Measurements from ENCODE around the gene DSCAM. TPM values are rescaled to one million over a fixed set of nuclear protein-coding genes. Genes with fewer than 3 reads are reported as not detected.
"Not testable (repeated sequence)": the region's sequence is repeated elsewhere in the genome, so short reads cannot be mapped to it uniquely, and the experiment has no call there.

Gene DSCAM
- total RNA-seq, 1 donor: not detected

DNA sequence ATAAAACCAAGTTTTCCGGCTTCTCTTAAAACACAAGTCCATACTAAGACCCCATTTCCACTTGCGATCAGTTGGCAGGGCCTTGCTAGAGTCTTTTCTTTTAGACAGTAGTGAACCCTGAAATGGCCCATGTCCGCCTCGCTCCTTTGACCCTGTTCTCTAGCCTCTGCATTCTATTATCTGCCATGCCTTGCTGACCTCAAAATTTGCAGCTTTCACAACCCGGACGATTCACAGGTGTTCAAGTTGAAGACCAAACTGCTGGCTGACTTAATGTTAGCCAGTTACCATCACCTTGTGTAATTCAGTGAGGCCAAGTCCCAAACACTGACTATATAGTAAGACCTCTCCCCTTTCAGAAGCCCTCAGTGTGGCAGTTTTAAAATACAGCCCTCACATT lies 805.5 kb downstream of the DSCAM start:
- DNase-seq (ENCODE audit: low read depth): no peak
- TF ChIP-seq CTCF (IDR thresholded peaks at IDR 0.05; ENCODE audit: insufficient read depth, low read length): no peak
- no peak overlapping the region for H3K4me3 ChIP-seq (ENCODE audit: low read depth, low read length)

- DNase-seq (ENCODE audit: low read depth); H3K4me3 ChIP-seq (ENCODE audit: low read depth, low read length): not testable (repeated sequence)
Measured at GRCh38 chr21:40033156-40033782, 813.7 kb downstream of the DSCAM start.

DNA sequence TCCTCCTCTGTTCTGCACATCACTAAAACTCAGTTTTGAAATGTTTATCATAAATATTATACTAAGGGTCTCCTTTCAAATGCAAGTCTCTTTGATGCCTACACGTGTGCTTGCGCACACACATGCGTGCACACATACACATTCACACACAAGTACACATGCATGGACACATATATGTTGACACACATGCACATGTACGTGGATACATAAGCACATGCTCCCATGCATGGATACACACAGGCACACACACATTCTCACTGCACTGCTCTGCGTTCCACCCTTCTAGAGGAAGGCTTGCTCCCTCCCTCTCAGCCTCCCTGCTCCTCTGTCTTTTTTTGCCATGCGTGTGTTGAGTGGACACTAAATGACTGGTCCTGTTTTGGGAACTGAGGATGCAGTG lies 817.1 kb downstream of the DSCAM start:
- no peak for DNase-seq (ENCODE audit: low read depth)
- no peak for TF ChIP-seq CTCF (IDR thresholded peaks at IDR 0.05; ENCODE audit: insufficient read depth, low read length)
- H3K4me3 ChIP-seq (ENCODE audit: low read depth, low read length): no peak overlapping the region

DNA sequence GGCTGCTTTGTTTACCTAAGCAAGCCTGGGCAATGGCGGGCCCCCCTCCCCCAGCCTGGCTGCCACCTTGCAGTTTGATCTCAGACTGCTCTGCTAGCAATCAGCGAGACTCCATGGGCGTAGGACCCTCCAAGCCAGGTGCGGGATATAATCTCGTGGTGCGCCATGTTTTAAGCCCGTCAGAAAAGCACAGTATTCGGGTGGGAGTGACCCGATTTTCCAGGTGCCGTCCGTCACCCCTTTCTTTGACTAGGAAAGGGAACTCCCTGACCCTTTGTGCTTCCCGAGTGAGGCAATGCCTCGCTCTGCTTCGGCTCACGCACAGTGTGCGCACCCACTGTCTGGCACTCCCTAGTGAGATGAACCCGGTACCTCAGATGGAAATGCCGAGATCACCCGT lies 818.6 kb downstream of the DSCAM start:
- not testable (repeated sequence) for H3K4me3 ChIP-seq (ENCODE audit: low read depth, low read length); DNase-seq (ENCODE audit: low read depth)

GRCh38 chr21:40021558-40022351 lies 825.2 kb downstream of the DSCAM start:
- DNase-seq (ENCODE audit: low read depth): no peak
- no peak for TF ChIP-seq CTCF (IDR thresholded peaks at IDR 0.05; ENCODE audit: insufficient read depth, low read length)
- H3K4me3 ChIP-seq (ENCODE audit: low read depth, low read length): no peak overlapping the region

DNA sequence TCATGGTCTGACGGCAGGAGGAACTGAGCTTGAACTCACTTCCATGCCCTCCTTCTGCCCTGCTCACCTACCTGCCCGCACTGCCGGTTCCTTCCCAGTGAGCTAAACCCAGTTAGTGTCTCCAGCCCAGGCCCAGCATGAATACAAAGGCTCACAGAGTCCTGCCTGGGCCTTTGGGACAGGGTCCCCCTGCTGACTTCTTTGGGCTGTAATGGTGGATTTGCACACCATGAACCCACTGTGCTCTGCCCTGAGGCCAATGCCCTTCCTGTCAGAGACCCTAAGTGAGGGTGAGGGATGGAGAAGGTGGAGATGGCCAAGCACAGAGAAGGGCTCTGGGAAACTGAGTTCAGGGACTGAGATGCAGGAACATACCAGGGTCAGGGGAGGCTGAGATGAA lies 826.3 kb downstream of the DSCAM start:
- DNase-seq (ENCODE audit: low read depth): no peak
- no peak overlapping the region for H3K4me3 ChIP-seq (ENCODE audit: low read depth, low read length)
- TF ChIP-seq CTCF (IDR thresholded peaks at IDR 0.05; ENCODE audit: insufficient read depth, low read length): no peak

GRCh38 chr21:40018871-40019475 lies 828.0 kb downstream of the DSCAM start:
- no peak for DNase-seq (ENCODE audit: low read depth)
- no peak for TF ChIP-seq CTCF (IDR thresholded peaks at IDR 0.05; ENCODE audit: insufficient read depth, low read length)
- no peak overlapping the region for H3K4me3 ChIP-seq (ENCODE audit: low read depth, low read length)
